K562 (cell line): Measurements from ENCODE around the gene TAF5. TPM values are rescaled to one million over a fixed set of nuclear protein-coding genes. Genes with fewer than 3 reads are reported as not detected.

Experiments used
- CBX2 ChIP-seq: fragments of 200-600 bp; sonication (generic); IDR thresholded peaks from one replicate; pipeline ENCODE4 v1.6.1; 2012; ENCODE audit warnings: mild to moderate bottlenecking, low read length, inconsistent platforms; ENCODE audit not compliant: insufficient read depth, poor library complexity, severe bottlenecking
- CLOCK ChIP-seq: fragments of 250-450 bp; sonication (Bioruptor Pico); IDR thresholded peaks from 2 replicates; pipeline ENCODE4 v1.4.0; 2020; ENCODE audit warnings: mild to moderate bottlenecking, moderate library complexity, borderline replicate concordance
- CREM ChIP-seq: IDR thresholded peaks from 2 replicates; pipeline ENCODE4 v1.6.1; 2014; ENCODE audit warnings: antibody characterized with exemption, low read depth
- CTBP1 ChIP-seq: fragments of 450-650 bp; IDR thresholded peaks from 2 replicates; pipeline ENCODE4 v1.6.1; 2016; ENCODE audit warnings: borderline replicate concordance
- CXXC5 ChIP-seq: fragments of 250-450 bp; sonication (Bioruptor Pico); IDR thresholded peaks from 2 replicates; pipeline ENCODE4 v1.8.0; 2022; ENCODE audit warnings: inconsistent platforms, mild to moderate bottlenecking, moderate library complexity
- FOXK1 ChIP-seq: sonication (generic); formaldehyde crosslinking; IDR thresholded peaks from 2 replicates; pipeline ENCODE4 v1.8.0; 2022; ENCODE audit warnings: missing genetic modification reagents, mild to moderate bottlenecking, borderline replicate concordance
- FOXP4 ChIP-seq: sonication (generic); formaldehyde crosslinking; IDR thresholded peaks from 2 replicates; pipeline ENCODE4 v1.8.0; 2022; ENCODE audit warnings: mild to moderate bottlenecking, missing genetic modification reagents, borderline replicate concordance
- GATAD2A ChIP-seq: fragments of 450-650 bp; IDR thresholded peaks from 2 replicates; pipeline ENCODE4 v1.6.1; 2017
- KAT7 ChIP-seq: sonication (generic); formaldehyde crosslinking; IDR thresholded peaks from 2 replicates; pipeline ENCODE4 v1.8.0; 2022; ENCODE audit warnings: missing genetic modification reagents, mild to moderate bottlenecking, borderline replicate concordance
- MXI1 ChIP-seq: IDR thresholded peaks from 2 replicates; pipeline ENCODE4 v1.6.1; 2011; ENCODE audit warnings: low read depth, mild to moderate bottlenecking, improper control_type of control experiment, low read length
- NFATC3 ChIP-seq: fragments of 450-650 bp; IDR thresholded peaks from 2 replicates; pipeline ENCODE4 v1.6.1; 2017; ENCODE audit warnings: mild to moderate bottlenecking
- POLR2B ChIP-seq: fragments of 450-650 bp; IDR thresholded peaks from 2 replicates; pipeline ENCODE4 v1.6.1; 2018; ENCODE audit warnings: low read depth; ENCODE audit not compliant: partially characterized antibody
- SIN3A ChIP-seq, 2 experiments: fragments of 150-350 bp in 1 of 2; IDR thresholded peaks; 2 replicates each; pipeline ENCODE4 v1.6.1; 2011 to 2016; ENCODE audit warnings: borderline replicate concordance in 2 of 2, low read depth in 2 of 2, low read length in 2 of 2, mild to moderate bottlenecking in 2 of 2, moderate library complexity in 2 of 2; ENCODE audit not compliant: control insufficient read depth in 1 of 2
- SNAPC5 ChIP-seq: fragments of 250-450 bp; sonication (Bioruptor Pico); IDR thresholded peaks from 2 replicates; pipeline ENCODE4 v1.8.0; 2021; ENCODE audit warnings: moderate library complexity, mild to moderate bottlenecking, inconsistent platforms
- SP2 ChIP-seq: IDR thresholded peaks from 2 replicates; pipeline ENCODE4 v1.6.1; 2011; ENCODE audit warnings: mild to moderate bottlenecking, low read depth, low read length, moderate library complexity; ENCODE audit not compliant: poor library complexity, severe bottlenecking; ENCODE audit errors: extremely low read depth
- SRSF9 ChIP-seq: fragments of 200-400 bp; formaldehyde crosslinking; IDR thresholded peaks from 2 replicates; pipeline ENCODE4 v1.6.1; 2017; ENCODE audit warnings: low read depth, low read length, borderline replicate concordance
- SUPT5H ChIP-seq: fragments of 450-650 bp; IDR thresholded peaks from 2 replicates; pipeline ENCODE4 v1.6.1; 2016
- TBP ChIP-seq: optimal IDR thresholded peaks from 2 replicates; pipeline ENCODE3; 2011; ENCODE audit warnings: low read depth, low read length, improper control_type of control experiment
- WHSC1 ChIP-seq: IDR thresholded peaks from one replicate; pipeline ENCODE4 v1.6.1; 2012; ENCODE audit warnings: low read length, control low read depth, inconsistent platforms
- YY1 ChIP-seq, 3 experiments: IDR thresholded peaks; 2 replicates each; pipeline ENCODE4 v1.6.1; 2011; ENCODE audit warnings: low read length in 2 of 3, mild to moderate bottlenecking in 2 of 3, moderate library complexity in 2 of 3, borderline replicate concordance in 1 of 3, control low read depth in 1 of 3, low read depth in 1 of 3; ENCODE audit not compliant: insufficient read depth in 3 of 3, insufficient replicate concordance in 2 of 3, control insufficient read depth in 1 of 3, insufficient read length in 1 of 3; ENCODE audit errors: extremely low read depth in 1 of 3
- ZFP1 ChIP-seq: fragments of 450-650 bp; formaldehyde crosslinking; IDR thresholded peaks from 2 replicates; pipeline ENCODE4 v1.4.0; 2020; ENCODE audit warnings: mild to moderate bottlenecking, mixed read lengths
- ZNF785 ChIP-seq: fragments of 250-450 bp; sonication (Bioruptor Pico); IDR thresholded peaks from 2 replicates; pipeline ENCODE4 v1.4.0; 2020; ENCODE audit warnings: mild to moderate bottlenecking
- polyA plus RNA-seq, 8 experiments: library from polyadenylated mRNA; depleted of rRNA in 4 of 8; stranded (reverse) in 5 of 8; unstranded in 3 of 8; fragments of >200 nt; fragmentation: Nextera tagmentation in 2 of 8; fragmentation: Illumina TruSeq in 1 of 8; extraction: Ambion mirVana in 2 of 8; extraction: Trizol in 1 of 8; gene quantifications; 2 replicates each; pipeline versions ENCODE4 v1.2.1 to v1.2.3, GENCODE V29; 2011 to 2014; ENCODE audit warnings: inconsistent platforms in 1 of 8, missing spikeins in 1 of 8
- total RNA-seq, 7 experiments: library from RNA; depleted of rRNA in 6 of 7; stranded (reverse); fragments of >200 nt in 6 of 7; fragmentation: Illumina TruSeq in 2 of 7; extraction: Trizol in 2 of 7; gene quantifications; 2 replicates each; pipeline versions ENCODE4 v1.2.1 to v1.2.3, GENCODE V29; 2011 to 2021; ENCODE audit warnings: low replicate concordance in 1 of 7
- TF ChIP-seq, protein P1 (sequence below): fragments of 250-450 bp; sonication (Bioruptor Pico); IDR thresholded peaks from 2 replicates; pipeline ENCODE4 v1.8.0; 2022; ENCODE audit warnings: moderate library complexity, mild to moderate bottlenecking, inconsistent platforms

TAF5 gene
- total and polyA plus RNA-seq, 9 of the 15 experiments (the other 6 are each of a cell fraction or from before 2014, with no cell fraction given): 4.2 to 11.9 (median 9.3) TPM

GRCh38 chr10:103350517-103351260, 17.1 kb upstream of the TAF5 start, which contains the start of gene PCGF6 (continued):
- no peak for TF ChIP-seq GATAD2A
- peak; percentile 37 for TF ChIP-seq CREM
- no peak for TF ChIP-seq CBX2
- peak; percentile 42 for TF ChIP-seq TBP
- TF ChIP-seq FOXP4 (CRISPR knock-in tag): no peak
- peak in 2 of 3 experiments; percentile 37 to 61 for TF ChIP-seq YY1 (IDR thresholded peaks at IDR 0.05; ENCODE audit: borderline replicate concordance in 1 of 3, control insufficient read depth in 1 of 3, extremely low read depth in 1 of 3, insufficient read depth in 3 of 3, insufficient read length in 1 of 3, insufficient replicate concordance in 2 of 3, low read depth in 1 of 3, low read length in 2 of 3)
- no peak for TF ChIP-seq FOXK1
- TF ChIP-seq, protein P1, sequence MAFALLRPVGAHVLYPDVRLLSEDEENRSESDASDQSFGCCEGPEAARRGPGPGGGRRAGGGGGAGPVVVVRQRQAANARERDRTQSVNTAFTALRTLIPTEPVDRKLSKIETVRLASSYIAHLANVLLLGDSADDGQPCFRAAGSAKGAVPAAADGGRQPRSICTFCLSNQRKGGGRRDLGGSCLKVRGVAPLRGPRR (CRISPR knock-in tag): no peak
- no peak for TF ChIP-seq CLOCK (CRISPR knock-in tag)
- TF ChIP-seq SIN3A (IDR thresholded peaks at IDR 0.05; ENCODE audit: borderline replicate concordance in 2 of 2, control insufficient read depth in 1 of 2, low read depth in 2 of 2, low read length in 2 of 2): 0 out of 4 replicates have a peak, but pooled peaks of 1 of the 2 experiments have one; percentile 30
- peak; percentile 29 for TF ChIP-seq CXXC5
- TF ChIP-seq POLR2B: no peak
- TF ChIP-seq ZNF785: no peak
- no peak for TF ChIP-seq SRSF9
- no peak for TF ChIP-seq WHSC1
- TF ChIP-seq SNAPC5: no peak
- TF ChIP-seq CTBP1: no peak
- no peak for TF ChIP-seq MXI1
- TF ChIP-seq ZFP1: no peak
- TF ChIP-seq SP2: no peak
- no peak for TF ChIP-seq NFATC3
- 0 out of 2 replicates have a peak, but pooled peaks have one; percentile 44 for TF ChIP-seq KAT7 (CRISPR knock-in tag)
- TF ChIP-seq SUPT5H: peak; percentile 53; the same call in 1 of the 2 replicates
